Activated CD4-positive, alpha-beta T cell treated with anti-CD3 and anti-CD28 coated beads for 4 hours (primary cell): Measurements from ENCODE around the gene CELF4.

ENCODE experiments used
- DNase-seq, 2 donors: peaks; one replicate each; pipeline ENCODE4 v3.0.0-alpha.2; 2020

The CELF4 gene

GRCh38 chr18:37434161-37434860 lies 131.3 kb downstream of the CELF4 start:
- DNase-seq = no peak

- DNase-seq = no peak
Measured at GRCh38 chr18:37432436-37433195, 133.0 kb downstream of the CELF4 start.

- DNase-seq = no peak
Measured at GRCh38 chr18:37430357-37431076, 135.1 kb downstream of the CELF4 start.

- DNase-seq = no peak
Measured at GRCh38 chr18:37429791-37430190, 135.8 kb downstream of the CELF4 start.

GRCh38 chr18:37428288-37428974 lies 137.2 kb downstream of the CELF4 start:
- DNase-seq = no peak

- no peak for DNase-seq
Measured at GRCh38 chr18:37426586-37426985, 139.0 kb downstream of the CELF4 start.

GRCh38 chr18:37425222-37425621 lies 140.4 kb downstream of the CELF4 start:
- DNase-seq = no peak

- DNase-seq = no peak
Measured at GRCh38 chr18:37424507-37424906, 141.1 kb downstream of the CELF4 start.

GRCh38 chr18:37422596-37422995 lies 143.0 kb downstream of the CELF4 start:
- DNase-seq = no peak

- DNase-seq = no peak
Measured at GRCh38 chr18:37422116-37422515, 143.5 kb downstream of the CELF4 start.

GRCh38 chr18:37421341-37422077 lies 144.1 kb downstream of the CELF4 start:
- no peak for DNase-seq

GRCh38 chr18:37420315-37420880 lies 145.2 kb downstream of the CELF4 start:
- no peak for DNase-seq

GRCh38 chr18:37419866-37420265 lies 145.7 kb downstream of the CELF4 start:
- no peak for DNase-seq

GRCh38 chr18:37419315-37419714 lies 146.3 kb downstream of the CELF4 start:
- DNase-seq = no peak

GRCh38 chr18:37414816-37415215 lies 150.8 kb downstream of the CELF4 start:
- no peak for DNase-seq

- no peak for DNase-seq
Measured at GRCh38 chr18:37412829-37413228, 152.8 kb downstream of the CELF4 start.

GRCh38 chr18:37412333-37412732 lies 153.3 kb downstream of the CELF4 start:
- no peak for DNase-seq

GRCh38 chr18:37409878-37410277 lies 155.7 kb downstream of the CELF4 start:
- DNase-seq = no peak

- no peak for DNase-seq
Measured at GRCh38 chr18:37408676-37409265, 156.8 kb downstream of the CELF4 start.

GRCh38 chr18:37407571-37407970 lies 158.0 kb downstream of the CELF4 start:
- no peak for DNase-seq

- no peak for DNase-seq
Measured at GRCh38 chr18:37405772-37406171, 159.8 kb downstream of the CELF4 start.

- no peak for DNase-seq
Measured at GRCh38 chr18:37405229-37405628, 160.4 kb downstream of the CELF4 start.
